H1 (cell line): ENCODE measurements around the gene SSMEM1.

ENCODE experiments used
- EZH2 ChIP-seq: fragments of 200-600 bp; sonication (generic); IDR thresholded peaks from 2 replicates; pipeline ENCODE4 v1.7.1; 2012; ENCODE audit warnings: low read depth, mild to moderate bottlenecking, moderate library complexity, low read length, inconsistent platforms; ENCODE audit not compliant: severe bottlenecking
- MAX ChIP-seq: IDR thresholded peaks from 2 replicates; pipeline ENCODE4 v1.6.1; 2012; ENCODE audit warnings: inconsistent platforms
- POLR2A ChIP-seq, 2 experiments: IDR thresholded peaks; 1 replicate in 1 of 2; 2 replicates in 1 of 2; pipeline ENCODE4 v1.6.1; 2011; ENCODE audit warnings: low read depth in 2 of 2, low read length in 2 of 2, mild to moderate bottlenecking in 2 of 2; ENCODE audit errors: control extremely low read depth in 1 of 2
- POLR2AphosphoS5 ChIP-seq: IDR thresholded peaks from 2 replicates; pipeline ENCODE4 v1.6.1; 2011; ENCODE audit warnings: low read depth, low read length
- RNF2 ChIP-seq: fragments of 200-900, 300-1000 bp; sonication (generic); IDR thresholded peaks from 2 replicates; pipeline ENCODE4 v1.7.1; 2016; ENCODE audit warnings: borderline replicate concordance, low read depth, mild to moderate bottlenecking, antibody characterized with exemption, low read length; ENCODE audit not compliant: poor library complexity, severe bottlenecking; ENCODE audit errors: missing control alignments
- SP1 ChIP-seq: IDR thresholded peaks from 2 replicates; pipeline ENCODE4 v1.6.1; 2011; ENCODE audit warnings: low read depth, low read length
- ZNF274 ChIP-seq: IDR thresholded peaks from 2 replicates; pipeline ENCODE4 v1.7.0; 2012; ENCODE audit warnings: low read length, borderline replicate concordance; ENCODE audit errors: extremely low read depth
- TF ChIP-seq, protein P1 (sequence below): IDR thresholded peaks from 2 replicates; pipeline ENCODE4 v1.6.1; 2011; ENCODE audit warnings: low read length, improper control_type of control experiment
- TF ChIP-seq, protein P2 (sequence below), 3 experiments: IDR thresholded peaks; 1 replicate in 2 of 3; 2 replicates in 1 of 3; pipeline versions ENCODE4 v1.5.1 to v1.6.1; 2011; ENCODE audit warnings: low read length in 3 of 3, mild to moderate bottlenecking in 3 of 3, inconsistent platforms in 2 of 3, low read depth in 1 of 3, moderate library complexity in 1 of 3; ENCODE audit not compliant: insufficient read depth in 1 of 3; ENCODE audit errors: control extremely low read depth in 1 of 3

GRCh38 chr7:130179631-130180030, 28.0 kb upstream of the SSMEM1 start:
- TF ChIP-seq, protein P1, sequence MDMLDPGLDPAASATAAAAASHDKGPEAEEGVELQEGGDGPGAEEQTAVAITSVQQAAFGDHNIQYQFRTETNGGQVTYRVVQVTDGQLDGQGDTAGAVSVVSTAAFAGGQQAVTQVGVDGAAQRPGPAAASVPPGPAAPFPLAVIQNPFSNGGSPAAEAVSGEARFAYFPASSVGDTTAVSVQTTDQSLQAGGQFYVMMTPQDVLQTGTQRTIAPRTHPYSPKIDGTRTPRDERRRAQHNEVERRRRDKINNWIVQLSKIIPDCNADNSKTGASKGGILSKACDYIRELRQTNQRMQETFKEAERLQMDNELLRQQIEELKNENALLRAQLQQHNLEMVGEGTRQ, result no peak
- TF ChIP-seq, protein P2, sequence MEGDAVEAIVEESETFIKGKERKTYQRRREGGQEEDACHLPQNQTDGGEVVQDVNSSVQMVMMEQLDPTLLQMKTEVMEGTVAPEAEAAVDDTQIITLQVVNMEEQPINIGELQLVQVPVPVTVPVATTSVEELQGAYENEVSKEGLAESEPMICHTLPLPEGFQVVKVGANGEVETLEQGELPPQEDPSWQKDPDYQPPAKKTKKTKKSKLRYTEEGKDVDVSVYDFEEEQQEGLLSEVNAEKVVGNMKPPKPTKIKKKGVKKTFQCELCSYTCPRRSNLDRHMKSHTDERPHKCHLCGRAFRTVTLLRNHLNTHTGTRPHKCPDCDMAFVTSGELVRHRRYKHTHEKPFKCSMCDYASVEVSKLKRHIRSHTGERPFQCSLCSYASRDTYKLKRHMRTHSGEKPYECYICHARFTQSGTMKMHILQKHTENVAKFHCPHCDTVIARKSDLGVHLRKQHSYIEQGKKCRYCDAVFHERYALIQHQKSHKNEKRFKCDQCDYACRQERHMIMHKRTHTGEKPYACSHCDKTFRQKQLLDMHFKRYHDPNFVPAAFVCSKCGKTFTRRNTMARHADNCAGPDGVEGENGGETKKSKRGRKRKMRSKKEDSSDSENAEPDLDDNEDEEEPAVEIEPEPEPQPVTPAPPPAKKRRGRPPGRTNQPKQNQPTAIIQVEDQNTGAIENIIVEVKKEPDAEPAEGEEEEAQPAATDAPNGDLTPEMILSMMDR (IDR thresholded peaks at IDR 0.05; ENCODE audit: control extremely low read depth in 1 of 3, insufficient read depth in 1 of 3, low read depth in 1 of 3, low read length in 3 of 3), result no peak
- TF ChIP-seq SP1, result no peak
- no peak for TF ChIP-seq POLR2A (IDR thresholded peaks at IDR 0.05; ENCODE audit: control extremely low read depth in 1 of 2, low read depth in 2 of 2, low read length in 2 of 2)
- TF ChIP-seq MAX, result no peak
- no peak for TF ChIP-seq ZNF274
- no peak for TF ChIP-seq POLR2AphosphoS5
- no peak for TF ChIP-seq RNF2
- TF ChIP-seq EZH2, result no peak
